ENCODE data around the gene FLT3.
"Not testable (repeated sequence)": the region's sequence is repeated elsewhere in the genome, so short reads cannot be mapped to it uniquely, and the experiment has no call there.

FLT3 gene

DNA sequence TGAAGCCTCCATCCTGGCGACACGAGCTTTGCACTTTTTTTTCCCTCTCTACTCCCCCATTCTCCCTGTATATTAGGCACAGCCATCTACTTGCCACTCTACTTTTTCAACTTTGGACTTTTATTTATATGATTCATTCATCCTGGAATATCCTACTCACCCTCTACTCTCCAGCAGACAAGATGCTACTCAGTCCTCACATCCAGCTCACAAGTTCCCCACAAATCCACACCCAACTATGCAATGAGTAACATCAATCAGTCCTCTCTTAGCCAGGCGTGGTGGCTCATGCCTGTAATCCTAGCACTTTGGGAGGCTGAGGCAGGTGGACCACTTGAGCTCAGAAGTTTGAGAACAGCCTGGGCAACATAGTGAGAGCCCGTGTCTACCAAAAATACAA is 88.0 kb downstream of the FLT3 start:
- Mint-ChIP-seq H3K36me3 (ENCODE audit: low read depth) (no peaks in the 10 kb centered on the region), H3K4me3 (no peak overlapping the region), H3K4me1 (ENCODE audit: low read depth) (peaks cover 9% of the 10 kb centered on the region), H3K27me3 (no peaks in the 10 kb centered on the region), H3K27ac (no peak overlapping the region), H3K9me3 (no peaks in the 10 kb centered on the region)

DNA sequence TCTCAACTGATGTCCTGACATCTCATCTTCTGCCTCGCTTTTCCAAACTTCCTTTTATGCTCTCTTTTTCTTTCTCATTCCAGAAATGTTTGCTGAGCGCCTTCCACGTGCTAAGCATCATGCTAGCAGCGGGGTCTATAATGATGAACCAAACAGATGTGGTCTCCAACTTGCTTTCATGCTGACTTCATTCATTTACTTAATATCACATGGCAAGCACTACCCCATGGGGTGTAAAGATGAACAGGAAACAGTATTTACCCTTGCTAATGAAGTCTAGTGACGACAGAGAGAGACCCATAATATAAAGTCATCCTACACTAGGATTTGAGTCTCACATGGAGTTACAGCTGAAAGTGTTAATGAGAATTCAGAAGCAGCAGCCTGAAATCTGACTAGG is 90.3 kb downstream of the FLT3 start:
- H3K36me3 Mint-ChIP-seq (ENCODE audit: low read depth): no peaks in the 10 kb centered on the region
- H3K27ac Mint-ChIP-seq: no peak overlapping the region
- H3K4me3 Mint-ChIP-seq: no peak overlapping the region
- peaks cover 6% of the 10 kb centered on the region for H3K4me1 Mint-ChIP-seq (ENCODE audit: low read depth)
- H3K27me3 Mint-ChIP-seq: no peaks in the 10 kb centered on the region
- no peaks in the 10 kb centered on the region for H3K9me3 Mint-ChIP-seq

DNA sequence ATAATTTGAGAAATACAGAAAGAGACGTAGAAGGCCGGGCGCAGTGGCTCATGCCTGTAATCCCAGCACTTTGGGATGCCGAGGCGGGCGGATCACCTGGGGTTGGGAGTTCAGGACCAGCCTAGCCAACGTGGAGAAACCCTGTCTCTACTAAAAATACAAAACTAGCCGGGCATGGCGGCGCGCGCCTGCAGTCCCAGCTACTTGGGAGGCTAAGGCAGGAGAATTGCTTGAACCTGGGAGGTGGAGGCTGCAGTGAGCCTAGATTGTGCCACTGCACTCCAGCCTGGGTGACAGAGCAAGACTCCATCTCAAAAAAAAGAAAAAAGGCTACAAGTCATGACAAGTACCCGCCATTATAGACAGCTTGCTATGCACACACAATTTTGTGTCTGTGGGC is 95.4 kb downstream of the FLT3 start:
- H3K36me3 Mint-ChIP-seq (ENCODE audit: low read depth); H3K27me3 Mint-ChIP-seq; H3K9me3 Mint-ChIP-seq; H3K4me3 Mint-ChIP-seq; H3K27ac Mint-ChIP-seq; H3K4me1 Mint-ChIP-seq (ENCODE audit: low read depth): not testable (repeated sequence)

DNA sequence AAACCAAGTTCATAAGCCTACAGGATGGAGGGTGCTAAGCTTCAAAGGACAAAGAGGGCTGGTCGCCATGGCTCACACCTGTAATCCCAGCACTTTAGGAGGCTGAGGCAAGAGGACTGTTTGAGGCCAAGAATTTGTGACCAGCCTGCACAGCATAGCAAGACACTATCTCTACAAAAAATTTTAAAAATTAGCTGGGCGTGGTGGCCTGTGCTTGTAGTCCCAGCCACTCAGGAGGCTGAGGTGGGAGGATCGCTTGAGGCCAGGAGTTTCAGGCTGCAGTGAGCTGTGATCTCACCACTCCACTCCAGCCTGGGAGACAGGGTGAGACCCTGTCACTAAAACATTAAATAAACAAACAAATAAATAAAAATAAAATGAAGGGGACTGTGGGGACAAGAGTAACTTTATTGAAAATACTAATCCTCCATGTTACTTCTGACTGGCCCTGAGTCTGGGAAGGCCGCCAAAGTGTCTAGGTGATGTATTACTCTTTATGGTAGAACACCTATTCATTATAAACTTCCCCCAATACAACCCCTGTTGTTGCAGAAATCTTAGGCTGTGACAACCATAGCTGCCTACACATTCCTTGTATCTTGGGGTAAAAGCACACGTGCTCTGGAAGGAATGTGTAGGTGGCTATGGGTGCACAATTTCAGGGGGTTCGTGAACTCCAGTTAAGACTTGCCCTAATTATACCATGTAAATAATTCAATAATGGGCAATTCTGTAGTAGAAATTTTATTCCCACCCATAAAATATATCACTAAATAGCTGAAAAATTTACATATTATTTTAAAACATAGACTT is 97.3 kb downstream of the FLT3 start:
- Mint-ChIP-seq H3K4me3 (no peak overlapping the region), H3K27me3 (no peaks in the 10 kb centered on the region), H3K9me3 (no peaks in the 10 kb centered on the region), H3K27ac (no peak overlapping the region), H3K36me3 (ENCODE audit: low read depth) (no peaks in the 10 kb centered on the region), H3K4me1 (ENCODE audit: low read depth) (no peaks in the 10 kb centered on the region)

DNA sequence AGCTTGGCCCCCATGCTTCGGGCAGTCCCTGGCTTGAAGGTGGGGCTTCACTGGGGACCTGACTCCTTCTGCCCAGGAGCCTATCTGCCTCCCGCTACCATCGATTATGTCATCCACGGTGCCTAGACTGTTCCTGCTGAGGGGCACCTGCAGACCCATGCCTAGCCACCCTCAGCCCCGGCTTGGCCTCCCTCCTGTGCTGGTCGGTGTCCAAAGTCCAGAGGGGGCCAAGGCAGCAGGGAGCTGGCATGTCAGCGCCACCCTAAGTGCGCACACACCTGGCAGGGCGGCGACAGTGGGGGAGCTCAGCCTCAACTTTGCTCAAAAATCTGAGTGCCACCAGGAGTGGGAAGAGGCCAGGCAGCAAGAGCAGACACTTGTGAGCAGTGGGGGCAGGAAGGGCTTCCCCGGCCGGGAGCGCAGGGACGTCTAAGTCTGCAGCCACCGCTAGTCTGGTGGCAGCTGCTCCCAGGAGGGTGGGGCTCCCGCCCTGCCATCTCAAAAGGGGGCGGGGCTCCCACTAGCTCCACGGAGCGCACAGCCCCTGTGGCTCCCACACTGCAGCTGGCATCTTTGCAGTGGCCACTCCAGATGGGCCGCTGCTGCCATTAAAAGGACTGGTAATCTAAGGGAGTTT is 98.4 kb downstream of the FLT3 start:
- Mint-ChIP-seq H3K9me3 (no peaks in the 10 kb centered on the region), H3K27me3 (no peaks in the 10 kb centered on the region), H3K4me1 (ENCODE audit: low read depth) (no peaks in the 10 kb centered on the region), H3K4me3 (no peak overlapping the region), H3K27ac (no peak overlapping the region), H3K36me3 (ENCODE audit: low read depth) (no peaks in the 10 kb centered on the region)

DNA sequence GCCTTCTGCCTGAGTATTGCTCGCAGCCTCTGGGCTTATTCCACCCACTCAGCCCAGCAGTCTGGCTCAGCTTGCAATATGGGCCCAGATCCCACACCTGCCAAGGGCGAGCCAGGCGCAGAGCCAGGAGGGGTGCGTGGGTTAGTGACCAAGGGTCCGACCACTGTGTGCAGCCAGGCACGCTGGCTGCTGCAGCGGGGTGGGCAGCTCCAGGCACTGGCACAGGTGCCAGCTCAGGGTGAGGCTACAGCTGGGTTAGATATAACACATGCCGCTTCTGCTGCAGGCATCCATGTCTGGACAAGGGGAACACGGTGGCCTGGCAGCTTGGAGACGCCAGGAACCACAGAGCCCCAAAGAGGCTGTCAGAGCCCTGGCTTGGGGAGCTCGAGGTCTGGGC is 99.3 kb downstream of the FLT3 start:
- no peak overlapping the region for H3K27ac Mint-ChIP-seq
- no peak overlapping the region for H3K4me3 Mint-ChIP-seq
- no peaks in the 10 kb centered on the region for H3K27me3 Mint-ChIP-seq
- H3K4me1 Mint-ChIP-seq (ENCODE audit: low read depth): no peaks in the 10 kb centered on the region
- H3K36me3 Mint-ChIP-seq (ENCODE audit: low read depth): no peaks in the 10 kb centered on the region
- no peaks in the 10 kb centered on the region for H3K9me3 Mint-ChIP-seq

DNA sequence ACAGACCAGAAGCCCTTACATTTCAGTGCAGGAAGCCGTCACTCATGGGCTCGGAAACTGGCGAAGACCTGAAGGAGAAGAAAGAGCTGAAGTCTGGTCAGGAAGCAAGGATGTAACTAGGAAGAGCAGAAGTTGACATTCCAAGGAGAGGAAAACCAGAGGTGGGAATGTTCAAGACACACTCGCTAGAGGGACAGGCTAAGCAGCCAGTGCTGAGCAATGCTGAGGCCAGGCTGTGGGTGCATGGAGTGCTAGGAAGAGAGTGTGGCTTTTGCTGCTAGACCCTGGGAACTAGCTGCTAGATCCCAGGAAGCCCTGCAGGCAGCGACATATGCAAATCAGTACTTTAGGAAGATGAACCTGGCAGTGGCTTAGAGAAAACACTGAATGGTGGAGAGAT is 99.8 kb downstream of the FLT3 start:
- no peaks in the 10 kb centered on the region for H3K36me3 Mint-ChIP-seq (ENCODE audit: low read depth)
- no peaks in the 10 kb centered on the region for H3K9me3 Mint-ChIP-seq
- no peak overlapping the region for H3K27ac Mint-ChIP-seq
- no peaks in the 10 kb centered on the region for H3K27me3 Mint-ChIP-seq
- no peaks in the 10 kb centered on the region for H3K4me1 Mint-ChIP-seq (ENCODE audit: low read depth)
- H3K4me3 Mint-ChIP-seq: no peak overlapping the region

DNA sequence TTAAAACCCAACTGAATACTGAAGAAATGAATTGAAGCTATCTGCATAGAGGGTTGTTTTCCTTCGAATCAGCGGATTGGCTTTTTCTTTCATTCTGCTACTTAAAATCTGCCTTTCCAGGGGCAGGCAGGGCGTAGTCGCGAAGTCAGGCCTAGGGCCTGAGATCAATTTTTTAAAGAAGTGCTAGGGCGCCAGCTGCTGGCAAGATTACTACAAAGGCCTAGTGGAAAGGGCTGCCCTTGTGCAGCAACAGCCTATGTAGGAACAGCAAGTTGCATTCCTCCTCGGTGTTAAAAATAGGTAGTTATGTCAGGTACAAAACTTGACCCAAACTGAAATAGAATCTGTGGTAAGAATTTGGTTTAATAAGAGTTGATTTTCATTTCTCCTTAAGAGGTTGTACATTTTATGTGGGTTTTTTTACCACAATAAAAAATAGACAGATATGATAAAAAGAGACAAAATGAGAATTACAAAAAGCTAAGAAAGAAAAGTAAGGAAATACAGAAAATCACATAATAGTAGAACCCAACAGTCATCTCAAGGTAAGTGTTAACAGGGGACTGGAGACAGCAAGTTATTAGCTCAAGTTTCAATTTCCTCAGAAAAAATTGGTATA is 102.4 kb downstream of the FLT3 start:
- no peaks in the 10 kb centered on the region for H3K27me3 Mint-ChIP-seq
- no peaks in the 10 kb centered on the region for H3K4me1 Mint-ChIP-seq (ENCODE audit: low read depth)
- H3K27ac Mint-ChIP-seq: no peak overlapping the region
- no peaks in the 10 kb centered on the region for H3K36me3 Mint-ChIP-seq (ENCODE audit: low read depth)
- H3K9me3 Mint-ChIP-seq: no peaks in the 10 kb centered on the region
- no peak overlapping the region for H3K4me3 Mint-ChIP-seq

DNA sequence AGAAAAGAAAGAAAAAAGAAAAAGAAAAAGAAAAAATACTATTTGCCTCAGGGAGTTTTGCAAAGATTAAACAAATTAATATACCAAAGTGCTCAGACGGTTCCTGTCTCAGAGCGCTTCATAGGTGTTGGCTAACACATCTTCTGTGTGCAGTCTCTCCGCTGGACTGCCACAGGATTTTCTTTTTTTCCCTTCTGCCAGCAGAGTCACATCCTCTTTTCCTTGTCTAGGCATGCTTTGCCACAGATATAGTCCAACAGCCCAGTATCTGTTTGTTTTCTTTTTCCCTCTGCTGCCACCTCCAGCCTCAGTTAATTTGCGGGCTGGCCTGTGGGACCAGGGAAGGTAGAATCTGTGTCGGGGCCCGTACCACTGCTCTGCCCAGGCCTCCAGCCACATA is 108.5 kb downstream of the FLT3 start:
- no peak overlapping the region for H3K27ac Mint-ChIP-seq
- no peaks in the 10 kb centered on the region for H3K36me3 Mint-ChIP-seq (ENCODE audit: low read depth)
- H3K4me1 Mint-ChIP-seq (ENCODE audit: low read depth): no peaks in the 10 kb centered on the region
- no peak overlapping the region for H3K4me3 Mint-ChIP-seq
- H3K27me3 Mint-ChIP-seq: peaks cover 8% of the 10 kb centered on the region
- H3K9me3 Mint-ChIP-seq: no peaks in the 10 kb centered on the region

DNA sequence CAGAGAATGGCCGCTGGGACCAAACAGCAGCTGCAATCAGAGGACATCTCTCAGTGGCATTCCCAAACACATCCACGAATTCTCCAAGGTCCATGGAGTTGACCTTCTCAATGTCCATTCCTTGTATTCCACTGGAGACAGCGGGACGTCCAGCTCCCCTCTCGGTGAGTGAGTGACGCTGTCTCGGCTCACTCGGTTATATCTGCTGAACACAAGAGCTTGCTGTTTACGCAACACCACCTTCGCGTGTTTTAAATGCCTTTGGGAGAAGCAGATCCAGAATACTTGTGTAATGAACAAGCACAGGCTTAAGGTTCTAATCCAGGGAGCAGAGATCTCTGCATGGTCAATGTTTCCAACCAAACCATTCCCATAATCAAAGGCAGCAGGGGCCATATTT is 111.9 kb downstream of the FLT3 start, which contains the start of gene URAD:
Gene URAD (minus strand): TSS at position 174 of the 400 bp plus-strand sequence. CDS start 56 bp downstream, at position 118.
- H3K4me1 Mint-ChIP-seq (ENCODE audit: low read depth): no peaks in the 10 kb centered on the region
- H3K4me3 Mint-ChIP-seq: no peak within 1 kb of the TSS
- peaks cover 16% of the 10 kb centered on the region for H3K27me3 Mint-ChIP-seq
- no peaks in the 10 kb centered on the region for H3K9me3 Mint-ChIP-seq
- H3K27ac Mint-ChIP-seq: no peak within 1 kb of the TSS
- H3K36me3 Mint-ChIP-seq (ENCODE audit: low read depth): no peaks in the 10 kb centered on the region

DNA sequence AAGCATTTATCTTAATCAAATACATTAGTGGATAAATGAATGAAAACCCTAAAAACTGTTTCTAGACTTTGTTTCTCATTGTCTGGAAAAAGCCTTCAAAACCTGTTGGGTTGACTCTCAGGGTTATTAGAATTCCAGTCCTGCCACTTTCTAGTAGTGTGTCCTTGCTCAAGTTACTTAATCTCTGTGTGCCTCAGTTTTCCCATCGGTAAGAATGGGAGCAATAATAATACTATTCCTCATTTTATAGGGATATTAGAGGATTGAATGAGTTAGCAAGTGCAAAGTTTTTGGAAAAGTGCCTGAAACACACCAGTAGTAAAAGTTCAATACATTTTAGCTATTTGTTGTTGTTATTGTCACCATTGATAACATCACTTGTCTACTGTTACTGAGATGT is 114.8 kb downstream of the FLT3 start:
- H3K4me1 Mint-ChIP-seq (ENCODE audit: low read depth): no peaks in the 10 kb centered on the region
- H3K9me3 Mint-ChIP-seq: no peaks in the 10 kb centered on the region
- H3K4me3 Mint-ChIP-seq: no peak overlapping the region
- H3K27ac Mint-ChIP-seq: no peak overlapping the region
- H3K36me3 Mint-ChIP-seq (ENCODE audit: low read depth): no peaks in the 10 kb centered on the region
- H3K27me3 Mint-ChIP-seq: peaks cover 43% of the 10 kb centered on the region

DNA sequence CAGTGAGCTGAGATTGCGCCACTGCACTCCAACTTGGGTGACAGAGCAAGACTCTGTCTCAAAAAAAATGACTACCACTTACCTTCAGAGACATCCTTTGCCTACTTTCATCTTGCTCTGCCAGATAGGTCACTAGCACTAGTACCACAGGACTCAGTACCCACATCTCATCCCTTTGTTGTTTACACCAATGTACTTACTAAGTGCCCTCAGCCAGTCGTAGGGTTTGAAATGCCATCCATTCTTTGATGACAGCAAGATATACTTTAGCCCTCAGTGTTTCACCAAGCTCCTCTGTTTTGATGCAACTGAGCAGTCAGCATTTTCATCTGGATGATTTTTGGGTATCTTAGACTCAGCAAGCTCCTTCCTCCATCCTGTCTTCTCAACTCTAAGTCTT is 118.0 kb downstream of the FLT3 start:
- Mint-ChIP-seq H3K4me3 (no peak overlapping the region), H3K27me3 (peaks cover 63% of the 10 kb centered on the region), H3K27ac (no peak overlapping the region), H3K9me3 (no peaks in the 10 kb centered on the region), H3K4me1 (ENCODE audit: low read depth) (peaks cover 14% of the 10 kb centered on the region), H3K36me3 (ENCODE audit: low read depth) (no peaks in the 10 kb centered on the region)

DNA sequence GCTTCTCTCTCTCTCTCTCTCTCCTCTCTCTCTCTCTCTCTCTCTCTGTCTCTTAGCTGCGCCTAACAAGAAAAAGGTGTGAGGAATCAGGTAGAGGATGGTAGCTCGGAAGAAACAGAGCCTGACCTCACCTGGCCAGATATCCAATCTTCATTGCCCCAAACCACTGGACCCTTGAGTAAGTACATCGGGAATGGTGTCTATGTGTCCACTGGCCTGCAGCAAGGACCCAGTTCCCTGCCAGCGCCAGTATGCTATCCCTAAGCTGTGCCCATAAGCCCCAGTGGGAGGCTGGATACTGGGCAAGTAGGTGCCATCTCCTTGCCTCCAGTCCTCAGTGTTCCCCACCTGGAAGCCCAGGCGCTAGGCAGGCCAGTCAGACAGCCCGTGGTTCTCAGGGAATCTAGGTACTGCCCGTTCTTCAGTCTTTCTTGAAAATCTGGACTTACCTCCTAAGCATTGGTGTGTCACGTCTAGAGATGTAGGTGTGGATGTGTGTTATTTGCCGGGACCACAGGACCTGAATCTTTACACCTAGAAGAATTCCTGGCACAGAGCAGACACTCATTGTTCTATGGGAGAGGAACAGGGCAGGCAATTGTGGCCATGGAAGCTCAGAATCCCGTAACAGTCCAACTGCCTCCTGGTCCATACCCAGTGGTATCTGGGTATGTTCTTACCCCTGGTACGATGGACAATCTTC is 119.2 kb downstream of the FLT3 start:
- H3K9me3 Mint-ChIP-seq: no peaks in the 10 kb centered on the region
- peaks cover 70% of the 10 kb centered on the region for H3K27me3 Mint-ChIP-seq
- no peaks in the 10 kb centered on the region for H3K36me3 Mint-ChIP-seq (ENCODE audit: low read depth)
- no peak overlapping the region for H3K4me3 Mint-ChIP-seq
- peaks cover 15% of the 10 kb centered on the region for H3K4me1 Mint-ChIP-seq (ENCODE audit: low read depth)
- no peak overlapping the region for H3K27ac Mint-ChIP-seq

DNA sequence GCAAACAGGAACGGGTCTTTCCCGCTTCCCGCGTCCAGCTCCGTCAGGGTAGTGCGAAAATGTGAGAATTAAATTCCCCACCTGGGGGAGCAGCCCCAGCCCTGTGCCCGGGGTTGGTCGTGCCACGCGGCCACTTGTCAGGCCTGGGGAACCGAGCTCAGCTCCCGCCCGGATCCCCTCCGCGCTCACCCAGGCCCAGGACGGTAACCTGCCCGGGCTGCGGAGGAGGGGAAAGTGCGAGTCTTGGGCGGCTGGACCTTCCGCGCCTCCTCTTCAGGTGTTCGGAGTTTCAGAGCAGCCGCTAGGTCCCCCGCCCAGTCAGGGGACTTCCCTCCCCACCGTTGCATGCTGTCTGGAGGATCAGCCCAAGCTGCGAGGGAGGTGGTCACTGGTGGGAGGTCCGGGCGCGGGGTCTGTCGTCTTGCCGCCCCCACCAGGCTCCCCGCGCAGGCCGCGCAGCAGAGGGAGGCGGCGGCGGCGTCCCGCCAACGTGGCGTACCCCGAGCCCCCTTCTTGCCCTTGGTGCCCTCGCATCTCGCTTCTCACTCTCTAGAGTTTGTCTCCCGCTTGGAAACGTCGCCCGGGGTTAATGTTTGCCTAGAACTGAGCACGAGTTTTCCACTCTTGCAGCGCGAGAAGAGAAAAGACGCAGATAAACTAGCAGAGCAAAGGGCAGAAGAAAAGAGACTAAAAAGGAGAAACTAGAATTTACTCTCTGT is 119.9 kb downstream of the FLT3 start:
- Mint-ChIP-seq H3K27me3 (peaks cover 77% of the 10 kb centered on the region), H3K4me1 (ENCODE audit: low read depth) (peaks cover 19% of the 10 kb centered on the region), H3K27ac (no peak overlapping the region), H3K9me3 (no peaks in the 10 kb centered on the region), H3K36me3 (ENCODE audit: low read depth) (no peaks in the 10 kb centered on the region), H3K4me3 (peak overlapping the region; percentile 5)

All from stimulated activated naive CD8-positive, alpha-beta T cell treated with anti-CD3 and anti-CD28 coated beads, Interleukin-15, Interleukin-2, amounts not matched to agents 100 ng/mL and 50 ng/mL, for 24 hours (primary cell).